ENCODE measurements around the gene CPSF4. TPM values are rescaled to one million over a fixed set of nuclear protein-coding genes. Genes with fewer than 3 reads are reported as not detected.

CPSF4 gene
- total RNA-seq, 1 experiment from 2014 or later, result 98.2 TPM

DNA sequence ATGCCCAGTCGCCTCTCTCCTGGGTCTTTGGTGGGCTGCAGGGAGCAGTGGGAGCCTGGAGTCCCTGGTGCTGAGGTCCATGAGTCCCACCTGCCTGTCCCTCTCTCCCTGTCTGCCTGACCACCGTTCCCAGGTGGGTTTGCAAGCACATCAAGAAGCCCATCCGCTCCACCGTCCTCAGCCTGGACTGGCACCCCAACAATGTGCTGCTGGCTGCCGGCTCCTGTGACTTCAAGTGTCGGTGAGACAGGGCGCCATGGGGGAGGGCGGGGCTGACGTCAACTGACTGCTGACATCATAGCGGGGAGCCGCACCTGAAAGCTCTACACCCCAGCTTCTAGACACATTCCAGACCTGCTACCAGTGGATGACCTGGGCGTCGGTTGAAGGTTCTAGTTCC lies 49.0 kb upstream of the CPSF4 start:
- Histone ChIP-seq H3K18ac (ENCODE audit: insufficient read length, low read depth, low read length) (no peak overlapping the region), H3K9ac (ENCODE audit: extremely low read depth, insufficient read length, low read length) (no peak overlapping the region), H3K4me1 (ENCODE audit: insufficient read depth, low read length) (peaks cover 2% of the 10 kb centered on the region; the same call in 1 of the 2 replicates), H2AFZ (ENCODE audit: low read length) (no peak overlapping the region), H3K27me3 (ENCODE audit: insufficient read depth, low read length) (no peaks in the 10 kb centered on the region), H3K56ac (ENCODE audit: insufficient read length, low read depth, low read length) (no peak overlapping the region), H2BK20ac (ENCODE audit: low read depth, low read length, poor library complexity, severe bottlenecking) (no peak overlapping the region), H4K91ac (ENCODE audit: insufficient read length, low read depth, low read length) (no peak overlapping the region), H4K8ac (replicated peaks; ENCODE audit: insufficient read length, low read depth, low read length) (no peak overlapping the region), H2AK5ac (ENCODE audit: insufficient read length, low read length) (no peak overlapping the region), H3K9me3 (ENCODE audit: control insufficient read depth, low read depth, low read length) (no peaks in the 10 kb centered on the region), H4K20me1 (ENCODE audit: control insufficient read depth, insufficient read depth, insufficient read length) (no peaks in the 10 kb centered on the region), H3K23me2 (ENCODE audit: insufficient read length, low read depth, low read length, poor library complexity, severe bottlenecking) (peaks cover 13% of the 10 kb centered on the region), H2BK120ac (ENCODE audit: low read depth, low read length, poor library complexity, severe bottlenecking) (no peak overlapping the region), H2BK12ac (ENCODE audit: insufficient read length, low read depth, low read length) (no peak overlapping the region), H3K79me2 (ENCODE audit: insufficient read depth, low read length) (no peaks in the 10 kb centered on the region), H3K27ac (ENCODE audit: insufficient read length, low read depth, low read length) (no peak overlapping the region), H3T11ph (ENCODE audit: low read length) (no peak overlapping the region), H3K4ac (ENCODE audit: low read depth, low read length) (no peak overlapping the region), H2BK15ac (ENCODE audit: low read depth, low read length) (no peak overlapping the region), H3K79me1 (ENCODE audit: insufficient read depth, low read depth, low read length, poor library complexity, severe bottlenecking) (no peaks in the 10 kb centered on the region), H2BK5ac (ENCODE audit: insufficient read length, low read length) (no peak overlapping the region), H3K23ac (ENCODE audit: insufficient read length, low read depth, low read length) (no peak overlapping the region), H3K4me2 (ENCODE audit: insufficient read depth, insufficient read length, low read length) (no peak overlapping the region), H3K14ac (ENCODE audit: insufficient read depth, low read length) (no peak overlapping the region), H4K5ac (ENCODE audit: insufficient read length, low read depth, low read length) (no peak overlapping the region)
- TF ChIP-seq, protein P1, sequence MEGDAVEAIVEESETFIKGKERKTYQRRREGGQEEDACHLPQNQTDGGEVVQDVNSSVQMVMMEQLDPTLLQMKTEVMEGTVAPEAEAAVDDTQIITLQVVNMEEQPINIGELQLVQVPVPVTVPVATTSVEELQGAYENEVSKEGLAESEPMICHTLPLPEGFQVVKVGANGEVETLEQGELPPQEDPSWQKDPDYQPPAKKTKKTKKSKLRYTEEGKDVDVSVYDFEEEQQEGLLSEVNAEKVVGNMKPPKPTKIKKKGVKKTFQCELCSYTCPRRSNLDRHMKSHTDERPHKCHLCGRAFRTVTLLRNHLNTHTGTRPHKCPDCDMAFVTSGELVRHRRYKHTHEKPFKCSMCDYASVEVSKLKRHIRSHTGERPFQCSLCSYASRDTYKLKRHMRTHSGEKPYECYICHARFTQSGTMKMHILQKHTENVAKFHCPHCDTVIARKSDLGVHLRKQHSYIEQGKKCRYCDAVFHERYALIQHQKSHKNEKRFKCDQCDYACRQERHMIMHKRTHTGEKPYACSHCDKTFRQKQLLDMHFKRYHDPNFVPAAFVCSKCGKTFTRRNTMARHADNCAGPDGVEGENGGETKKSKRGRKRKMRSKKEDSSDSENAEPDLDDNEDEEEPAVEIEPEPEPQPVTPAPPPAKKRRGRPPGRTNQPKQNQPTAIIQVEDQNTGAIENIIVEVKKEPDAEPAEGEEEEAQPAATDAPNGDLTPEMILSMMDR (conservative IDR thresholded peaks at IDR 0.05), result no peak
- DNase-seq, result no peak
- Mint-ChIP-seq H3K36me3 (ENCODE audit: insufficient read depth in 1 of 3, low read depth in 3 of 3) (peaks cover 16 to 64% (median 31%) of the 10 kb centered on the region in 3 experiments), H3K27me3 (ENCODE audit: low read depth) (peaks cover 1% of the 10 kb centered on the region; the same call in 1 of the 2 replicates), H3K27ac (no peak overlapping the region), H3K4me3 (no peak overlapping the region), H3K9me3 (no peaks in the 10 kb centered on the region; a peak in 1 of 5 replicates), H3K4me1 (peaks cover 13 to 14% of the 10 kb centered on the region in 2 experiments)
- WGBS (ENCODE audit: extremely low coverage, insufficient read length, low lambda C conversion rate), result no CpG with 5 or more reads among the region's 13 CpGs

Data from H9 (cell line).